ENCODE measurements around the gene CABLES2. TPM values are rescaled to one million over a fixed set of nuclear protein-coding genes. Genes with fewer than 3 reads are reported as not detected.

CABLES2 gene
- total RNA-seq, 1 donor from 2014 or later, result 9.3 TPM

DNA sequence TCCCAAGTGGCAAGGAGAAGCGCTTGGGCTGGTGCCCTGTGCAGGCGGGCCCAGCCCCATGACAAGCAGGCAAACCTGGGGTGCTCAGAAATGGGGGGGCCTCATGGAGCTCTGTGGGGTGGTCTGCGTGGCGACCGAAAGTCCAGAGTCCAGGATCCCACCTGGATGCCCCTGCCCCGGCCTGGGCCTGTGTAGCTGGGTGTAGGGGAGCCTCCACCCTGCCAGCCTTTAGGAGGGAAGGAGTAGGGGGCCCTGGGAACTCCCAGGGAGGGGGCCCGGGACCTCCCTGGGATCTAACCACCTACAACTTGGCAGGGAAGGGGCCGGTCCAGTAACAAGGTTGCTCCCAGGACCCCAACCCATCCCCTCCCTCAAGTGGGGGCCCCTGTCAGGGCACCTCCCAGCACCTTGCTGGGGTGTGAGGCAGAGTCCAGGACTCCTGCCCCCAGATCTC, 35.5 kb downstream of the CABLES2 start:
- Mint-ChIP-seq H3K27ac (ENCODE audit: unreplicated experiment) (no peak overlapping the region), H3K4me3 (ENCODE audit: unreplicated experiment) (no peak overlapping the region), H3K9me3 (ENCODE audit: unreplicated experiment) (no peaks in the 10 kb centered on the region), H3K4me1 (ENCODE audit: unreplicated experiment) (peaks cover 9% of the 10 kb centered on the region), H3K27me3 (ENCODE audit: unreplicated experiment) (peaks cover 10% of the 10 kb centered on the region), H3K36me3 (ENCODE audit: low read depth, unreplicated experiment) (no peaks in the 10 kb centered on the region)
- TF ChIP-seq, protein P1, sequence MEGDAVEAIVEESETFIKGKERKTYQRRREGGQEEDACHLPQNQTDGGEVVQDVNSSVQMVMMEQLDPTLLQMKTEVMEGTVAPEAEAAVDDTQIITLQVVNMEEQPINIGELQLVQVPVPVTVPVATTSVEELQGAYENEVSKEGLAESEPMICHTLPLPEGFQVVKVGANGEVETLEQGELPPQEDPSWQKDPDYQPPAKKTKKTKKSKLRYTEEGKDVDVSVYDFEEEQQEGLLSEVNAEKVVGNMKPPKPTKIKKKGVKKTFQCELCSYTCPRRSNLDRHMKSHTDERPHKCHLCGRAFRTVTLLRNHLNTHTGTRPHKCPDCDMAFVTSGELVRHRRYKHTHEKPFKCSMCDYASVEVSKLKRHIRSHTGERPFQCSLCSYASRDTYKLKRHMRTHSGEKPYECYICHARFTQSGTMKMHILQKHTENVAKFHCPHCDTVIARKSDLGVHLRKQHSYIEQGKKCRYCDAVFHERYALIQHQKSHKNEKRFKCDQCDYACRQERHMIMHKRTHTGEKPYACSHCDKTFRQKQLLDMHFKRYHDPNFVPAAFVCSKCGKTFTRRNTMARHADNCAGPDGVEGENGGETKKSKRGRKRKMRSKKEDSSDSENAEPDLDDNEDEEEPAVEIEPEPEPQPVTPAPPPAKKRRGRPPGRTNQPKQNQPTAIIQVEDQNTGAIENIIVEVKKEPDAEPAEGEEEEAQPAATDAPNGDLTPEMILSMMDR (IDR thresholded peaks at IDR 0.05; ENCODE audit: unreplicated experiment), result no peak
- DNase-seq (ENCODE audit: low spot score), result no peak

DNA sequence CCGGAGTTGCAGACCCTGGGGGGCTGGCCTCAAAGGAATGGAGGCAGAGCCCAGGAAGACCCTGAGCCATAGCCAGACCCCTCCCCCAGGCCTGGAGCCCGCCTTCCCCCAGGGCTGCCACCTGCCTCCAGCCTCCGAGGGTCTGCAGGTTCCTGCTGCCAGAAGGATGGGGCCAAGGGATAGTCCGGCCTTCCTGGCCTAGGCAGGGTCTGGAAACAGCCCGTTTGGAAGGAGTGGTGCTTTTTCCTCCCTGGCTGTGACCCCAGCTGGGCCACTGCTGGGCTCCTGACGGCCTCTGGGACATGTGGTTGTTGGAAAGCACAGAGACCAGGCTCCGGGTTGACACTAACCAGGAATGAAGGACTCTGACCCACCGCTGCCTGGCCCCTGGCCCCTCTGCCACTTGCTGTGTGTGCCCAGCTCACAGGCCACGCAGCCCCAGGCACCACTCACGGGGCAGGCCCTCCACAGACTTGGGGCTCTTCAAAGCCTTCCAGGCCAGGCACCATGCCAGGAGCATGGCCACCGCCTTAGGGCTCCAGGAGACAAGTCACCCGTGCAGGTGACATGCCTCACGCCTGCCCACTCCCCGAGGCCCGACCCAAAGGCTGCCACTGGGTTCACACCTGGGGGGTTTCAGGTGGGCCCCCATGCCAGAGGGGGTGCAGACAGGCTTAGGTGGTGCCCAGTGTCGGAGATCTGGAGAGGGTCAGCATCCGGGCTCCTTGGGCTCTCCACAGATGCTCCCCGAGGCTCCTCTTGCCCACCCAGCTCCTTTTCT, 36.1 kb downstream of the CABLES2 start:
- H3K9me3 Mint-ChIP-seq (ENCODE audit: unreplicated experiment), result no peaks in the 10 kb centered on the region
- H3K4me1 Mint-ChIP-seq (ENCODE audit: unreplicated experiment), result peaks cover 9% of the 10 kb centered on the region
- H3K27ac Mint-ChIP-seq (ENCODE audit: unreplicated experiment), result no peak overlapping the region
- no peak for DNase-seq (ENCODE audit: low spot score)
- peaks cover 10% of the 10 kb centered on the region for H3K27me3 Mint-ChIP-seq (ENCODE audit: unreplicated experiment)
- H3K4me3 Mint-ChIP-seq (ENCODE audit: unreplicated experiment), result no peak overlapping the region
- TF ChIP-seq, protein P1 (IDR thresholded peaks at IDR 0.05; ENCODE audit: unreplicated experiment), result no peak
- H3K36me3 Mint-ChIP-seq (ENCODE audit: low read depth, unreplicated experiment), result no peaks in the 10 kb centered on the region

DNA sequence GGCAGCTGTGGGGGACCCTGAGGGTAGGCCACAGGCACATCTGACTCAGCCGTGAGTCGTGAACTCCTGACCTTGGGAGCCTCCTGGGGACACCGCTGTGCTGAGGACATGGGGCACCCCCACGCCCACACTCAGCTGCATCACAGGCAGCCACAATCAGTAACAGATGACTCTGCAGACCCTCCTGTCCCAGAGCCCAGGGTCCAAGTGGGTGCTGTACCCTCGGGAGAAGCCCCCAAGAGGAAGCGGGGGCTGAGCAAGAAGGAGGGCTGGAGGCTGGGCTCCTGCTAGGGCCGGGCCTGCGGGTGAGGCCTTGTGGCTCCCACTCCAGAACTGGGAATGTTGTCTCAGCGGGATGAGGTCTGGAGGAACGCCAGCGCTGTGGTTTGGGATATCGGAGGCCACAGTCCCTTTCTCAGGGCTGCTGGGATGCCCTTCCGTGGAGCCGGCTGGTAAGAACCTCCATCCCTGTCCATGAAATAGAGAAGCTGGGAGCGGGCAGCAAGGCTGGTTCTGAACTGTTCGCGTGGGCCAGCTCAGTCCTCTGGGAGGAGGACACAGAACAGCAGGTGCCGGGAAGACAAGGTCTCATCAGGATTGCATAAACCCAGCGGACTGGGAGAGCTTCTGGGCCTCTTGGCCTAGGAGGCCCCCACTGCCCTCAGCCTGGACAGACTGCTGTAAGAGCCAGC, 36.8 kb downstream of the CABLES2 start:
- Mint-ChIP-seq H3K27me3 (ENCODE audit: unreplicated experiment) (peaks cover 10% of the 10 kb centered on the region), H3K4me3 (ENCODE audit: unreplicated experiment) (no peak overlapping the region), H3K36me3 (ENCODE audit: low read depth, unreplicated experiment) (no peaks in the 10 kb centered on the region), H3K4me1 (ENCODE audit: unreplicated experiment) (peaks cover 9% of the 10 kb centered on the region), H3K27ac (ENCODE audit: unreplicated experiment) (no peak overlapping the region), H3K9me3 (ENCODE audit: unreplicated experiment) (no peaks in the 10 kb centered on the region)
- DNase-seq (ENCODE audit: low spot score), result no peak
- TF ChIP-seq, protein P1 (IDR thresholded peaks at IDR 0.05; ENCODE audit: unreplicated experiment), result no peak

DNA sequence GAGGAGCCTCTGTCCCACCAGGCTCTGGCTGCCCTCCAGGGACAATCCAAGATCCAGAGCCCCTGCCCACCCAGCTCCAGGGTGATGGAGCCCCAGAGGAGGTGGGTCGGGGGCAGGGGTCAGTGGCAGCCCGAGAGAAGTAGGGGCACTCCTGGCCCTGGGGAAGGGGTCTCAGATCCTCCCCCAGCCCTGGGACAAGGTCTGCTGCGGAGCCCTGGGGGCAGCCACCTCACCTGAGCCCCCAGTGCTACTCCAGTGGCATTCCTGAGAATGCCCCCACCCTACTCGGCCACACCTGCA, 37.3 kb downstream of the CABLES2 start:
- no peak for DNase-seq (ENCODE audit: low spot score)
- peaks cover 9% of the 10 kb centered on the region for H3K4me1 Mint-ChIP-seq (ENCODE audit: unreplicated experiment)
- H3K27ac Mint-ChIP-seq (ENCODE audit: unreplicated experiment), result no peak overlapping the region
- TF ChIP-seq, protein P1 (IDR thresholded peaks at IDR 0.05; ENCODE audit: unreplicated experiment), result no peak
- no peaks in the 10 kb centered on the region for H3K9me3 Mint-ChIP-seq (ENCODE audit: unreplicated experiment)
- peaks cover 10% of the 10 kb centered on the region for H3K27me3 Mint-ChIP-seq (ENCODE audit: unreplicated experiment)
- H3K4me3 Mint-ChIP-seq (ENCODE audit: unreplicated experiment), result no peak overlapping the region
- H3K36me3 Mint-ChIP-seq (ENCODE audit: low read depth, unreplicated experiment), result no peaks in the 10 kb centered on the region
